Right atrium auricular region (tissue), 2 donors: Measurements from ENCODE around the gene TRIM46. TPM values are rescaled to one million over a fixed set of nuclear protein-coding genes. Genes with fewer than 3 reads are reported as not detected.
"Not testable (repeated sequence)": the region's sequence is repeated elsewhere in the genome, so short reads cannot be mapped to it uniquely, and the experiment has no call there.

ENCODE experiments used
- DNase-seq: peaks from one replicate; pipeline ENCODE4 v3.0.0-alpha.2; 2019; ENCODE audit warnings: low spot score
- H3K27ac ChIP-seq, 2 donors: fragments of 200-600 bp; sonication (generic); 1 replicate in 1 of 2; 2 replicates in 1 of 2; pipeline ENCODE4 v1.5.1; 2016 to 2019
- H3K27me3 ChIP-seq, 2 donors: fragments of 200-600 bp; sonication (generic); one replicate each; pipeline versions ENCODE4 v1.5.1 to v1.6.0; 2017 to 2019
- H3K36me3 ChIP-seq: fragments of 200-600 bp; sonication (generic); one replicate; pipeline ENCODE4 v1.5.1; 2016
- H3K4me1 ChIP-seq, 2 donors: fragments of 200-600 bp; sonication (generic); one replicate each; pipeline versions ENCODE4 v1.5.1 to v1.6.0; 2017 to 2019
- H3K4me3 ChIP-seq, 2 donors: fragments of 200-600 bp; sonication (generic); 1 replicate in 1 of 2; 2 replicates in 1 of 2; pipeline ENCODE4 v1.5.1; 2017 to 2019; ENCODE audit warnings: mild to moderate bottlenecking in 1 of 2, moderate library complexity in 1 of 2
- H3K9me3 ChIP-seq, 2 donors: fragments of 200-600 bp; sonication (generic); one replicate each; pipeline ENCODE4 v1.5.1; 2019
- CTCF ChIP-seq, 2 donors: fragments of 200-600 bp; sonication (generic); IDR thresholded peaks; one replicate each; pipeline ENCODE4 v1.5.1; 2019; ENCODE audit warnings: antibody characterized with exemption in 2 of 2
- total RNA-seq, 2 donors: library from RNA; depleted of rRNA; stranded (reverse); fragments of >200 nt; gene quantifications; one replicate each; pipeline ENCODE4 v1.1.0, GENCODE V29; 2016

TRIM46 gene
- total RNA-seq, 2 donors from 2014 or later: 0.20 TPM; not detected in 1

GRCh38 chr1:155208541-155209311 is 35.1 kb downstream of the TRIM46 start, which contains the start of gene MTX1:
TSS of gene MTX1 (plus strand) at chr1:155208695. CDS start at chr1:155208805, 110 bp downstream.
- TF ChIP-seq CTCF (IDR thresholded peaks at IDR 0.05): peak in 1 of 2 donors; percentile 18
- H3K27me3 ChIP-seq: no peaks in the 10 kb centered on the region
- H3K36me3 ChIP-seq: peaks cover 10% of the 10 kb centered on the region
- DNase-seq: peak; percentile 96
- H3K27ac ChIP-seq: peak within 1 kb of the TSS; percentile 99 to 100
- no peaks in the 10 kb centered on the region for H3K9me3 ChIP-seq
- peaks cover 0 to 36% of the 10 kb centered on the region in 2 donors for H3K4me1 ChIP-seq
- H3K4me3 ChIP-seq: peak within 1 kb of the TSS; percentile 79

- no peak for DNase-seq
- no peak for TF ChIP-seq CTCF (IDR thresholded peaks at IDR 0.05)
- no peaks in the 10 kb centered on the region for H3K9me3 ChIP-seq
- peaks cover 10% of the 10 kb centered on the region for H3K36me3 ChIP-seq
- peaks cover 0 to 36% of the 10 kb centered on the region in 2 donors for H3K4me1 ChIP-seq
- peak overlapping the region; percentile 79 for H3K4me3 ChIP-seq
- H3K27ac ChIP-seq: peak overlapping the region; percentile 99 to 100
- H3K27me3 ChIP-seq: no peaks in the 10 kb centered on the region
Measured at GRCh38 chr1:155209312-155209721, 35.7 kb downstream of the TRIM46 start.

DNA sequence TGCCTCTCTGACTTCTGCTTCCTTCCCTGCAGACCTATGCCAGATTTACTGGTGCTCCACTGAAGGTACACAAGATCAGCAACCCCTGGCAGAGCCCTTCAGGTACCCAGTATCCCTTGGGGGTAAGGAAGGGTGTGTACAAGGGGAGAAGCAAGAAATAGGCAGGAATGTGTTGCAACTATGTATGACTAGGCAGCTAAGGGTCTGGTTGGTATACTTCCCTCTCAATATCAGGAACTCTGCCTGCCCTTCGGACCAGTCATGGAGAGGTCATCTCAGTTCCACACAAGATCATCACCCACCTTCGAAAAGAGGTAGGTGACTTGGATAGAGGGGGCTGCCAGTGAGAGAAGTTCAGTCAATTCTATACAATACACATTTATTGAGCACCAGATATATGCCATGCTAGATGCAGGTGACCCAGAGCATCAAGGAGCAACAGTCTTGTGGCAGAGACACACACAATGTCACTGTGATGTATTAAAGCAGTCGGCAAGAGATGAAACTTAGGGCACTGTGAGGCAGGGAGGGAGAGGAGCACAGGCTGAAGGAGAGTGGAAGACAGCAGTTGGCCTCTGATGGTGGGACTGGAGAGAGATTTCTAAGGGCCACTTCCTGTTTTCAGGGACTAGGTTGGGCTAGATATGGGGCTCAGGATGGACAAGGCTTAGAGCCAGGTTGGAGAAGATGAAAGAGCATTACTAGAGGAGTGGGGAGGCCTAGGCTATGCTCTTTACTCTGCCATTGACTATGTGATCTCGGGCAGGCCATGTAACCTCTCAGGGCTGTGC is 36.9 kb downstream of the TRIM46 start:
- Histone ChIP-seq H3K4me3 (no peak overlapping the region), H3K27me3 (no peaks in the 10 kb centered on the region), H3K9me3 (no peaks in the 10 kb centered on the region), H3K36me3 (peaks cover 10% of the 10 kb centered on the region), H3K27ac (no peak overlapping the region), H3K4me1 (peaks cover 0 to 36% of the 10 kb centered on the region in 2 donors)
- no peak for TF ChIP-seq CTCF (IDR thresholded peaks at IDR 0.05)
- no peak for DNase-seq

DNA sequence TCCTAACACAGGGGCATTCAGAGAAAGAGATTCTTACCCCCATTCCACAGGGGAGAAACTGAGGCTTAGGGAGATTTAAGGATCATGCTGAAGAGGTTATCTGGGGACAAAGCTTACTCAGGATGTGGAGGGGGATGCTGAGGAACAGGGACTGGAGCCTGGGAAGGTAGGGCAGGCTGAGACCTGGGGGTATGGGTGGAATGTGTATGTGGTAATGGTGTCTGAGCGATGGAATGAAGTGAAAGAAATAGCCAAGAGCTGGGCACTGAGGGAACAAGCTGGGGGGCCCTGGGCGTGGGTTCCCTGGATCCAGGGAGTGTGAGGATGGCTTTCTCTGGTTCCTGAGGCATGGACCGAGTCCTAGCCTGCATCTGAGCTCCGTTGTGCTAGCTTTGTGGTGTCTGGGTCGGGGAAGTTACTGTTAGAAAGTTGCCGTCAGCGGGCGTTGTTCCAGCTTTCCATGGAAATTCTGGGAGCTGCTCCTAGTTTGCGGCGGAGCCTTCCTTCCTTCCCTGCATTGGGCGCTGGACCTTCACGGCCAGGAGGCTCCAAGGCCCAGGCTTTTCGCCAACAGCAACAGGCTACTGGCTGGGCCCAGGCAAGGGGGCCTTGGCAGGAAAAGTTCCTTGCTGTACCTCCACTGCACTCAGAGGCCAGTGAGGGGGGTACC is 37.9 kb downstream of the TRIM46 start:
- H3K4me3 ChIP-seq, H3K27ac ChIP-seq, H3K9me3 ChIP-seq, H3K36me3 ChIP-seq, DNase-seq, H3K27me3 ChIP-seq: not testable (repeated sequence)
- H3K4me1 ChIP-seq: peaks cover 0 to 32% of the 10 kb centered on the region in 2 donors

DNA sequence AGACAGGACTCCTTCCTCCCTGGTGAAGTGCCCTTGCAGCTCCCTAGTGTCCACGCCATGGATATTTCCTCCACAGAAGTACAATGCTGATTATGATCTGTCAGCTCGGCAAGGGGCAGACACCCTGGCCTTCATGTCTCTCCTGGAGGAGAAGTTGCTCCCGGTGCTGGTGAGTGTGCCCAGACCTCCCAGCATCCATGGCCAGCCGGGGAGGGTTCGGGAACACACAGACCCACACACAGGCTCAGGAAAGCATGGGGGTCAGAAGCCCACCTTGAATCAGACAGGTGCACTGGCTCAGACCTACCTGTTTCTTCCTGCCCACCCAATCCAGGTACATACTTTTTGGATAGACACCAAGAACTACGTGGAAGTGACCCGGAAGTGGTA is 38.4 kb downstream of the TRIM46 start:
- H3K9me3 ChIP-seq, H3K4me3 ChIP-seq, H3K27me3 ChIP-seq, H3K27ac ChIP-seq, DNase-seq, H3K36me3 ChIP-seq: not testable (repeated sequence)
- H3K4me1 ChIP-seq: peaks cover 0 to 26% of the 10 kb centered on the region in 2 donors

DNA sequence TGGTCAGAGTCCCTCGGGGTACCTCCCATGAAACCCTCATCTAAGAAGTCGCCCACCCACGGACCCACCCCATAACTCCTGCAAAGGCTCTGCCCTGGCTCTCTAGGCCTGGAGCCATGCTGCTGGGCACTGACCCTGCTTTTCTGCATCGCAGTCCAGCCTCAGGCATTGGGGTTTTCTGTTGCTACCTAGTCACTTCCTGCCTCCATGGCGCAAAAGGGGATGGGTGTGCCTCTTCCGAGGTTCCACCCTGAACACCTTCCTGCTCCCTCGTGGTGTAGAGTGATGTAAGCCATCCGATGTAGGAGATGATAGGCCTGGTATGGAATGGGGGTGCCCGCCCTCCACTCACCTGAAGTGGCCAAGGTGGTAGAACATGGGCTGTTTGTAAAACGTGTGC is 41.1 kb downstream of the TRIM46 start:
- not testable (repeated sequence) for DNase-seq, H3K36me3 ChIP-seq, H3K9me3 ChIP-seq, H3K4me3 ChIP-seq, H3K27ac ChIP-seq, H3K27me3 ChIP-seq
- H3K4me1 ChIP-seq: peaks cover 0 to 12% of the 10 kb centered on the region in 2 donors
